ENCODE data around the gene SLC13A5. TPM values are rescaled to one million over a fixed set of nuclear protein-coding genes. Genes with fewer than 3 reads are reported as not detected.

The SLC13A5 gene
- total RNA-seq, 2 donors from 2014 or later = not detected

Other genes starting within 250 kb of the SLC13A5 start
- under 1 TPM; 0.31 to 0.52 TPM for gene PITPNM3, start 156.8 kb downstream of the SLC13A5 start, total RNA-seq
- 10 to 100 TPM; 10.8 to 12.1 TPM for gene KIAA0753, start 72.7 kb downstream of the SLC13A5 start, total RNA-seq
- 10 to 100 TPM; 10.8 to 16.9 TPM for gene TXNDC17, start 72.3 kb downstream of the SLC13A5 start, total RNA-seq
- 10 to 100 TPM; 32.9 to 36.6 TPM for gene MED31, start 61.8 kb downstream of the SLC13A5 start, total RNA-seq
- 1 to 10 TPM; 1.3 to 2.5 TPM for gene C17orf100, start 61.6 kb downstream of the SLC13A5 start, total RNA-seq
- 10 to 100 TPM; 41.2 to 53.2 TPM for gene XAF1, start 42.7 kb upstream of the SLC13A5 start, total RNA-seq
- gene FBXO39, start 62.8 kb upstream of the SLC13A5 start, total RNA-seq = under 1 TPM; 0.17 to 0.44 TPM
- under 1 TPM in 1 of 2 donors, not detected in 1; 0.37 TPM for gene TEKT1, start 118.4 kb upstream of the SLC13A5 start, total RNA-seq